Activated B cell treated with CpG ODN at 0.5 μM for 24 hours (primary cell): ENCODE measurements around the gene MRPL46. TPM values are rescaled to one million over a fixed set of nuclear protein-coding genes. Genes with fewer than 3 reads are reported as not detected.

ENCODE experiments used
- ATAC-seq: fragments of 200-7000 bp; cut with Tn5 transposase; one replicate; pipeline ENCODE4 v1.10.0; 2021; ENCODE audit warnings: low read depth, mild to moderate bottlenecking, moderate library complexity
- CTCF ChIA-PET: fragments of 350-600 bp; sonication (Branson Sonifier 250); formaldehyde crosslinking; loops from one replicate; lab custom pipeline; 2021; ENCODE audit warnings: antibody characterized with exemption; lab: Charles Lee
- POLR2A ChIA-PET: fragments of 350-600 bp; sonication (Branson Sonifier 250); formaldehyde crosslinking; loops from one replicate; lab custom pipeline; 2021; ENCODE audit warnings: antibody characterized with exemption; lab: Charles Lee
- DNase-seq: peaks from one replicate; pipeline ENCODE4 v3.0.0; 2022
- H3K27ac Mint-ChIP-seq: one replicate; pipeline ENCODE4 v1.8.0; 2020; ENCODE audit warnings: mixed read lengths
- H3K27me3 Mint-ChIP-seq: one replicate; pipeline ENCODE4 v1.8.0; 2021; ENCODE audit warnings: mixed read lengths
- H3K36me3 Mint-ChIP-seq: one replicate; pipeline ENCODE4 v1.8.0; 2021; ENCODE audit warnings: low read depth, mixed read lengths
- H3K4me1 Mint-ChIP-seq: one replicate; pipeline ENCODE4 v1.8.0; 2021; ENCODE audit warnings: mixed read lengths
- H3K4me3 Mint-ChIP-seq: one replicate; pipeline ENCODE4 v1.8.0; 2020; ENCODE audit warnings: mild to moderate bottlenecking, mixed read lengths
- H3K9me3 Mint-ChIP-seq: one replicate; pipeline ENCODE4 v1.8.0; 2020; ENCODE audit warnings: mixed read lengths
- CTCF ChIP-seq: fragments of 200-600 bp; IDR thresholded peaks from one replicate; pipeline ENCODE4 v1.8.0; 2022; ENCODE audit warnings: antibody characterized with exemption, mild to moderate bottlenecking
- intact Hi-C: fragments of 100-400 bp; cut with micrococcal nuclease; formaldehyde crosslinking; loops from one replicate; pipeline ENCODE4 v1.15.1; 2024
- total RNA-seq: library from RNA; stranded (reverse); gene quantifications from 2 replicates; pipeline ENCODE4 v1.2.3, GENCODE V29; 2022

The MRPL46 gene
- total RNA-seq, 1 donor from 2014 or later: 31.2 TPM

- Mint-ChIP-seq H3K27me3 (peaks cover 13% of the 10 kb centered on the region), H3K4me1 (no peaks in the 10 kb centered on the region), H3K4me3 (no peak overlapping the region), H3K36me3 (no peaks in the 10 kb centered on the region), H3K9me3 (no peaks in the 10 kb centered on the region), H3K27ac (no peak overlapping the region)
- POLR2A ChIA-PET: no interaction called here
- CTCF ChIA-PET: no interaction called here
- intact Hi-C loops: no loop called here
- no peak for ATAC-seq
- no peak for DNase-seq
- no peak for TF ChIP-seq CTCF
Measured at GRCh38 chr15:88426304-88426703, 40.9 kb downstream of the MRPL46 start.

GRCh38 chr15:88423331-88423730 is 43.9 kb downstream of the MRPL46 start:
- ChIA-PET CTCF (no interaction called here), POLR2A (no interaction called here)
- TF ChIP-seq CTCF: no peak
- ATAC-seq (no peak), DNase-seq (no peak)
- Mint-ChIP-seq H3K27me3 (peaks cover 14% of the 10 kb centered on the region), H3K4me3 (no peak overlapping the region), H3K4me1 (no peaks in the 10 kb centered on the region), H3K27ac (no peak overlapping the region), H3K36me3 (no peaks in the 10 kb centered on the region), H3K9me3 (no peaks in the 10 kb centered on the region)
- intact Hi-C loops: no loop called here

DNA sequence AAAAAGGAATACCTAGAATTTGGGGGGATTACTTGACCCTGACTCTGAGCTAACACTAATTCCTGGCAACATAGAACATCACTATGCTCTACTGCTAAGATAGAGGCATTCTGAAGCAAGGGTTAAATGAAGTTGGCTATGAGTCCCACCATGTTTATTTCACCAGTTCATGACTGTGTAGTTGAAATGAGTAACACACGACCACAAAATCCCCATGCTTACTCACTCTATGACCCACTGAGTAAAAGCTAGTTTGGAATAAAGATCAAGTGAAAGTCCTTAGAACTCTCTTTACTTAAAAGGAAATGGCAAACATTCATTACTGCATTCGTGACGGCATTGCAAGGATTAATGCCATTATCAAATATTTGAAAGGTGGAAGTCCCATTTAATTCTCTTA is 47.4 kb downstream of the MRPL46 start:
- ATAC-seq: no peak
- no peaks in the 10 kb centered on the region for H3K4me1 Mint-ChIP-seq
- intact Hi-C loops: no loop called here
- H3K27ac Mint-ChIP-seq: no peak overlapping the region
- POLR2A ChIA-PET: no interaction called here
- CTCF ChIA-PET: interaction anchor here (1.2 kb wide), 1 partner anchor 31 kb away, joined by 3 read pairs; no protein-coding TSS in a partner anchor
- TF ChIP-seq CTCF: no peak
- no peak overlapping the region for H3K4me3 Mint-ChIP-seq
- H3K36me3 Mint-ChIP-seq: no peaks in the 10 kb centered on the region
- DNase-seq: no peak
- peaks cover 22% of the 10 kb centered on the region for H3K27me3 Mint-ChIP-seq
- no peaks in the 10 kb centered on the region for H3K9me3 Mint-ChIP-seq

Other genes with a start within 250 kb of the MRPL46 start
- not detected in 2 replicates for gene NTRK3, start 210.6 kb downstream of the MRPL46 start, total RNA-seq
- gene MRPS11, start 320 bp upstream of the MRPL46 start, total RNA-seq: 44.7 and 47.0 TPM in 2 replicates
- 5.7 and 7.1 TPM in 2 replicates for gene DET1, start 79.3 kb upstream of the MRPL46 start, total RNA-seq
- gene AEN, start 154.0 kb upstream of the MRPL46 start, total RNA-seq: 40.1 and 41.9 TPM in 2 replicates
- gene ISG20, start 171.6 kb upstream of the MRPL46 start, total RNA-seq: 84.6 and 87.1 TPM in 2 replicates